NCI-H1048 (cell line): ENCODE results near the gene GNAQ.

Experiments
- DNase-seq: peaks from one replicate; lab custom pipeline; 2025; lab: John Stamatoyannopoulos, UW

Gene GNAQ

DNA sequence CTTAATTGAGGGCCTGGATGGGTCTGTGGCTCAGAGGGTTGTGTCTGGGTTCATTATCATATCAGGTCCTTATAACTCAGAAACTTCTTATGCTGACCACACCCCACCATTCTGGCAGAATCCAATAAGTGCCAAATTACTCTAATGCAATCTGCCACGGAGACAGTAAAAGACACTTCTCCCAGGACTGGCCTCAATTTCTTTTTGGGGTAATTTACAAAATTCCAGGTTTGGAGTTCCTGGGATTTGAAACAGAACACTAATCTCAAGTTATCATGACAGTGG is 187.8 kb downstream of the GNAQ start:
- DNase-seq: no peak

- DNase-seq: no peak
Observed at GRCh38 chr9:77843076-77843870, 188.3 kb downstream of the GNAQ start.

DNA sequence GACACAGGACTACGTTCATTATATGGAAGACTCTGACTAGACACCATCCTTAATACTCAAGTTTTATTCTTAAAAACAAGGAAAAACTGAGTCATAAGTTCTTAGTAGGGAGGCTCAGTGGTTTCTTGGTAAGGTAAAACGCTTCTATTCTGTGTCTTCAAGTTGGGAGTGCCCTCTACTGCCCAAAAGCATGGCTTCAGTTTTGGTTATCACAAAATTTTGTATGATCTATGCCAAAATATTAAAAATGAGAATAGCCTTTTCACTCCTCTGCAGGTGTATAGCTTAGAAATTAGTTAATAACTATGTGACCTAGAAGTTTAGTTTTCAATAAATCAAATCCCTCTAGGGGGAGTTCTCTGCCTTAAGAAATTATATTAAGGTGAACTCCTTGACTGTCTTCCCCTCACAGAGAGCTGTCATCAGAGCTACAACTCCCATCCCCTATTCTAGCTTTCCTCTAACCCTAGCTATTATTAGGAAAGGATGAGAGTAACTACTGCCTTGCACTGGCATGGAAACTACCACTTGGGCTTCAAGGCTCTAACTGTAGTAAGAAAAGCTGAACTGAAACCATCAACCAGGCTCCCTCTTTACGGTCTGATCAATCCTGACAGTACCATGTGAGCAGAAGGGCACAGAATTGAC is 189.7 kb downstream of the GNAQ start:
- DNase-seq: no peak

DNA sequence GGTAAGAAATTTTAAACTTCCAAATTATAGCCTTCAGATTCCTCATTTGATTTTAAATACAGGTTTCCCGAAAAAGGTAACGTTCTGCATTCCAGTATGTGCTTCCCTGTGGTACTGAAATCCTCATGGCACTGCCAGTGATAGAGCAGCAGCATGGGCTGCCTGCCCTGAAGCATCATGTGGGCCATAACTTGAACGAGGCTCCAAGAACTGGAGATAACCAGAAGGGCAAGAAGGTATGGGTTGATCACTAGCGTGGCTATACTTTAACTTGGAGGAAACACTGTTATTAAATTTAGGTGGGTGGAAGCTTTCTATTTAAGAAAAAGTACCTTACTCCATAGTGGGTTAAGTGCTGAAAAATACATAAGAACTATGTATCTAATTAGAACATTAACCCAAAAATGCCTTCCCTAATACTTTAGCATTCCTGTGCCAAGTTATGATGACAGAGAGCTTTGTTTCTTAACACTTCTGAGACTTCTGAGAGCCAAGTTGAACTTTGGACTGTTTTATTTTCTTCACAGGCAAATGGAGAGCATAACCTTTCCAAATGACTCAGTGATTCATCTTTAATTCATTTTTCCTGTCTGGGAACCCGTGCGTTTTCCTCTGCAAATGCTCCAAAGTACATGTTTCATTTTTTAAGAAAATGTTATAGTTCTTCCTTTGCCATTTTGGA is 192.0 kb downstream of the GNAQ start:
- no peak for DNase-seq

- no peak for DNase-seq
Observed at GRCh38 chr9:77838986-77839385, 192.6 kb downstream of the GNAQ start.

DNA sequence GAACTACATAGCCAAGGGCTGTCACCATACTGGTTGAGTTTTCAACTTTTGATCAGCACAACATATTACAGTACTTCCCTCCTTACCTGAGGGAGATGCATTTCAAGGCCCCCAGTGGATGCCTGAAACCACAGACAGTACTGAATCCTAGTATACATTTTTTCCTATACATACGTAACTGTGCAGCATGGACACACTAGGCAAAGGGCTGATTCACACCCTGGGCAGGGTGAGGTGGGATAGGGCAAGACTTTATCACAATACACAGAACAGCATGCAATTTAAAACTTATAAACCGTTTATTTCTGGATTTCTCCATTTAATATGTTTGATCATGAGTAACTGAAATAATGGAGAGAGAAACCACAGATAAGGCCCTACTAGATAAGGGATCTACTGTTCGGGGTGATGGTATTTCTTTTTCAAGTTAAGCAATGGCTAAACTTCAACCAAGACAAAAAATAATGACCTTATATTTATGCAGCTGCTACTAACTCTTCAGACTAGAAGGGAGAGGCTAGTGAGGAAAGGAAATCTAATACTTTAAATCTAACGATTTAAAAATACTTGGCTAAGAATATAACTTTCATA is 196.6 kb downstream of the GNAQ start:
- no peak for DNase-seq

GRCh38 chr9:77833561-77834429 is 197.8 kb downstream of the GNAQ start:
- DNase-seq: no peak

GRCh38 chr9:77832639-77833038 is 199.0 kb downstream of the GNAQ start:
- DNase-seq: no peak

DNA sequence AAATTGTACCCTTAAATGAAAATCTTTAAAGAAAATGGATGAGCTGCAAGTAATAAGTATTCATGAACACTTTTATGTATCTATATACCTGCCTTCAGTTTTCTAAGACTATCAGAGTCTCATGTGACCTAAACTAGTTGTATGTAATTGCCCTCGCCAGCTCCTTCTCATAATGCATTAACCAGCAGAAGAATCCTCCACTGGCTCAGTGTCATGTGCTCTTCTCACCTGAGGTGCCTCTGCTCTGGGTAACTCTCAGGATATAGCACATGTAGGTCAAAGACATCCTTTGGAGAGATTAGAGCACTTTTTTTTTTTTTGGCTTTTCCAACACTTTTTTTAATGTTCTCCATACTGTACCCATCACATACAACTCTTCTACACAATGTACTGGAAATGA is 199.8 kb downstream of the GNAQ start:
- no peak for DNase-seq

DNA sequence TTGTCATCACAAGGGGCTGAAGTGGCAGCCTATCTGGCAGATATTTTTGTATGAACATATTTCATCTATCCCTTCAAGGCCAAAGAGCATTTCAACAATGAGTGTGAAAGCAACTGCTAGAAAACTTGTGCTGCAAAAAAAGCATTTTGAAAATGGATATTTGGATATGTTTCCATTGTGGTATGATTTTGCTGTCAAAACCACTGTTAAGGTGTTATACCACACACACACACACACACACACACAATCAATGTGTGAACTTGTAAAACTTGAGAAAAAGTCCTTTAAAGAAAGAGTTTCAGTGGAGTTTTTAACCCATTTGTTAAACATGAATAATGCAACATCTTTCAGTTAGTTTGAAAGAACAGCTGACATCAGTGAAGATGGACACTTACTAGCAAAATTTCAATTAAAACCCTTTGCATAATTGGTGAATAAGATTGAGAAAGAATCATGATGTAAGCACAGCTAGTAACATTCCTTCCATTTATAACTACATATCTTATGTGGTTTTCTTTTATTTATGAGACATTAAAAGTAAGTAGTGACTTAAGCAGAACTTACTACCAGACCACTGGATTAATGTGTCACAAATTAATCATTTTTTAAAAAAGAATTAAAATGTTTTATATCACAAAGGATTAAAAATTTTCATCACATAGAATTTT is 200.9 kb downstream of the GNAQ start:
- no peak for DNase-seq

GRCh38 chr9:77829420-77829819 is 202.2 kb downstream of the GNAQ start:
- DNase-seq: no peak

GRCh38 chr9:77827104-77827784 is 204.4 kb downstream of the GNAQ start:
- DNase-seq: no peak

DNA sequence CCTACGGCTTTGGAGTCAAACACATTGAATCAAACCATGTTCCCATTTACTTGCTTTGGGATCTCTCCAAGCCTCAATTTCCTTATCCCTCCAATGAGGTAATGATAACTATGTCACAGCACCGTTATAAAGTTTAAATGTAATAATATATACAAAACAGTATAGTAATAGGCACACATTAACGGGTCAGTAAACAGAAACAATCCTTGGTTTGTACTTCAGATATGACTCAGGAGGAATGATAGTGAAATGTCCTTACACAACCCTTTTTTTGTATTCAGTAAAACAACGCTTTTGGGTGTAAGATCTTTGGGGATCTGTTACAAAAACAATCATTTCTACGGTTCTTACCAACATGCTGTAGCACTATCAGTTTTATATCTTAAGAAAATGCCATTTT is 205.0 kb downstream of the GNAQ start:
- DNase-seq: no peak

- no peak for DNase-seq
Observed at GRCh38 chr9:77826116-77826515, 205.5 kb downstream of the GNAQ start.

GRCh38 chr9:77825361-77825760 is 206.2 kb downstream of the GNAQ start:
- DNase-seq: no peak

DNA sequence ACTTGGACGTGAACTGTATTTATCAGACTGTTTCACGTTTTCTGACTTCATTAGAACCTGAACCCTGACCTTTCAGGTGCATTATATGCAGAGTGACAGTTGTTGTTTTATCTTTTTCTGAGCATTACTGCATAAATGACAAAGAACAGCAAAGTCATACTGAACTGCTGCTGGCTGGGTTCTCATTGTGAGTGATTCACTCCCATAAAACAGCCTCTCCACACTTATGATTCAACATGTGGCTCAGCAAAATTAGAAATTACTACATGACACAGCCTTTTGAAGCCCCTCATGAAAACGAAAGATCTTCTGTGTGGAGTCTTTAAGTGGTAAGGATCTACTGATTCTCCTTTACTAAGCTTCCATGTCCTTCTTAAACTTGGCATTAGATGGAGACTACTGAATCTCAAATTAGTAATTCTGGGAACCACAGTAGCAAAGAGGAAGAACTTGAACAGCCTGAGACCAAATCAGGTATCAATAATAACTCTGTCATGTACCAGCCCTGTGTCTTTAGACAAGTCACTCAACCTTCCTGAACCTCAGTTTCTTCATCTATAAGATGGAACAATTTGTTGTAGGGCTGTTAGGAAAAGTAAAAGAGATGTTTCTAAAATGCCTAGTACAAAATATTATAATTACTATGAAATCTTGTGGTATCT is 211.2 kb downstream of the GNAQ start:
- DNase-seq: no peak

GRCh38 chr9:77819657-77820056 is 212.0 kb downstream of the GNAQ start:
- DNase-seq: no peak

- no peak for DNase-seq
Observed at GRCh38 chr9:77817590-77818311, 213.9 kb downstream of the GNAQ start.

GRCh38 chr9:77816641-77817341 is 214.8 kb downstream of the GNAQ start:
- DNase-seq: no peak
